GM23338 (cell line): Measurements from ENCODE around the gene MAP4. TPM values are rescaled to one million over a fixed set of nuclear protein-coding genes. Genes with fewer than 3 reads are reported as not detected.

ENCODE experiments used
- ATAC-seq: fragments of 200-7000 bp; cut with Tn5 transposase; 3 replicates; pipeline ENCODE4 v1.9.1; 2020
- DNase-seq: peaks from one replicate; pipeline ENCODE4 v3.0.0-alpha.2; 2015; ENCODE audit warnings: low spot score
- H2AFZ ChIP-seq: fragments of 200-600 bp; sonication (generic); 2 replicates; pipeline ENCODE4 v1.8.0; 2016; ENCODE audit warnings: antibody characterized with exemption, mild to moderate bottlenecking, moderate library complexity
- H3F3A ChIP-seq: fragments of 200-600 bp; sonication (generic); replicated peaks from 2 replicates; pipeline ENCODE4 v1.8.0; 2017; ENCODE audit warnings: antibody characterized with exemption, mixed run types, low read depth
- H3K27ac ChIP-seq: fragments of 200-600 bp; sonication (generic); 2 replicates; pipeline ENCODE4 v1.6.1; 2016; ENCODE audit warnings: low read depth
- H3K27me3 ChIP-seq: fragments of 200-600 bp; sonication (generic); 2 replicates; pipeline ENCODE4 v1.8.0; 2016; ENCODE audit warnings: mild to moderate bottlenecking, mixed run types, moderate library complexity; ENCODE audit not compliant: insufficient read depth
- H3K36me3 ChIP-seq: fragments of 200-600 bp; sonication (generic); 2 replicates; pipeline ENCODE4 v1.8.0; 2016; ENCODE audit warnings: mild to moderate bottlenecking; ENCODE audit not compliant: insufficient read depth
- H3K4me1 ChIP-seq: fragments of 200-600 bp; sonication (generic); 2 replicates; pipeline ENCODE4 v1.8.0; 2016; ENCODE audit warnings: mild to moderate bottlenecking, moderate library complexity; ENCODE audit not compliant: insufficient read depth
- H3K4me2 ChIP-seq: fragments of 200-600 bp; sonication (generic); 2 replicates; pipeline ENCODE4 v1.7.1; 2017; ENCODE audit warnings: mixed run types
- H3K4me3 ChIP-seq: fragments of 200-600 bp; sonication (generic); 2 replicates; pipeline ENCODE4 v1.6.1; 2016; ENCODE audit warnings: mixed run types
- H3K79me2 ChIP-seq: fragments of 200-600 bp; sonication (generic); replicated peaks from 2 replicates; pipeline ENCODE4 v1.8.0; 2017; ENCODE audit warnings: mild to moderate bottlenecking; ENCODE audit not compliant: insufficient read depth
- H3K9me2 ChIP-seq: fragments of 200-600 bp; sonication (generic); 2 replicates; pipeline ENCODE4 v1.8.0; 2017; ENCODE audit not compliant: insufficient read depth
- H4K20me1 ChIP-seq: fragments of 200-600 bp; sonication (generic); replicated peaks from 2 replicates; pipeline ENCODE4 v1.8.0; 2017; ENCODE audit warnings: mild to moderate bottlenecking; ENCODE audit not compliant: insufficient read depth
- H3K27ac Mint-ChIP-seq: 2 replicates; pipeline ENCODE4 v1.8.0; 2020; ENCODE audit warnings: inconsistent platforms, mild to moderate bottlenecking, moderate library complexity, mixed read lengths
- H3K27me3 Mint-ChIP-seq: 3 replicates; pipeline ENCODE4 v1.8.0; 2022; ENCODE audit warnings: low read depth, mild to moderate bottlenecking, moderate library complexity, mixed read lengths, inconsistent platforms; ENCODE audit not compliant: insufficient read depth, poor library complexity
- H3K36me3 Mint-ChIP-seq: 3 replicates; pipeline ENCODE4 v1.8.0; 2021; ENCODE audit warnings: low read depth, mild to moderate bottlenecking, inconsistent platforms, moderate library complexity, mixed read lengths
- H3K4me1 Mint-ChIP-seq: 3 replicates; pipeline ENCODE4 v1.8.0; 2020; ENCODE audit warnings: mild to moderate bottlenecking, inconsistent platforms, mixed read lengths
- H3K4me3 Mint-ChIP-seq: 3 replicates; pipeline ENCODE4 v1.8.0; 2021; ENCODE audit warnings: moderate library complexity, mild to moderate bottlenecking, inconsistent platforms, mixed read lengths
- H3K9me3 Mint-ChIP-seq: 3 replicates; pipeline ENCODE4 v1.8.0; 2020; ENCODE audit warnings: moderate library complexity, mild to moderate bottlenecking, inconsistent platforms, mixed read lengths
- CREB1 ChIP-seq: fragments of 250-450 bp; sonication (Bioruptor Pico); IDR thresholded peaks from 2 replicates; pipeline ENCODE4 v1.5.0; 2020; ENCODE audit warnings: low read depth, mild to moderate bottlenecking, moderate library complexity
- EZH2phosphoT487 ChIP-seq: fragments of 200-600 bp; sonication (generic); IDR thresholded peaks from one replicate; pipeline ENCODE4 v1.8.1; 2018; ENCODE audit warnings: antibody characterized with exemption; ENCODE audit not compliant: unreplicated experiment
- JUNB ChIP-seq: IDR thresholded peaks from one replicate; pipeline ENCODE4 v1.6.1; 2016; ENCODE audit warnings: antibody characterized with exemption; ENCODE audit not compliant: unreplicated experiment
- STAT1 ChIP-seq: IDR thresholded peaks from one replicate; pipeline ENCODE4 v1.6.1; 2016; ENCODE audit warnings: antibody characterized with exemption; ENCODE audit not compliant: unreplicated experiment
- ZNF114 ChIP-seq: fragments of 250-450 bp; sonication (Bioruptor Pico); IDR thresholded peaks from 2 replicates; pipeline ENCODE4 v1.5.0; 2020; ENCODE audit warnings: mild to moderate bottlenecking, moderate library complexity
- polyA plus RNA-seq: library from polyadenylated mRNA; unstranded; fragments of >200 nt; fragmentation: Nextera tagmentation; extraction: Ambion mirVana; gene quantifications from 2 replicates; pipeline ENCODE4 v1.2.1, GENCODE V29; 2016
- total RNA-seq: library from RNA; depleted of rRNA; stranded (reverse); fragments of >200 nt; shearing (Covaris generic); gene quantifications from 2 replicates; pipeline ENCODE4 v1.2.3, GENCODE V29; 2014
- TF ChIP-seq, protein P1 (sequence below), 2 experiments: fragments of 200-600 bp in 1 of 2; sonication (generic) in 1 of 2; conservative IDR thresholded peaks; 2 replicates each; pipeline versions ENCODE4 v1.5.1 to v1.6.1; 2016 to 2017; ENCODE audit warnings: antibody characterized with exemption in 2 of 2, low read depth in 2 of 2, mild to moderate bottlenecking in 2 of 2, moderate library complexity in 1 of 2
- TF ChIP-seq, protein P2 (sequence below): IDR thresholded peaks from 2 replicates; pipeline ENCODE4 v1.6.1; 2016; ENCODE audit warnings: antibody characterized with exemption
- TF ChIP-seq, protein P3 (sequence below): fragments of 250-450 bp; sonication (Bioruptor Pico); IDR thresholded peaks from 2 replicates; pipeline ENCODE4 v1.5.0; 2020; ENCODE audit warnings: mild to moderate bottlenecking, moderate library complexity

Gene MAP4
- total and polyA plus RNA-seq, 2 experiments from 2014 or later = 103 to 113 TPM

DNA sequence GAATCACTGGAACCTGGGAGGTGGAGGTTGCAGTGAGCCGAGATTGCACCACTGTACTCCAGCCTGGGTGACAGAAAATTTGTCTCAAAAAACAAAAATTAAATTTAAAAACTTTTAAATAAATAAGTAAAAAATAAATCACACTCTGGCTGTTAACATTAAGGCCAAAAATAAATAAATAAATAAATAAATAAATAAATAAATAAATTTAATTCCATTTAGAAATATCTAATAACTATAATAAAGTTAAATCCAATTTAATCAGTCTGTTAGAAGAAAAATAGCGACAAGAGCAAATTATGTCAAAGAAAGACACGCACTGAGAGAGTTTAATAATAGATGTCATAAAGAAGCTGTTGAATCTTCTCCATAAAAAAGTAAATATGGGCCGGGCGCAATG, 13.4 kb downstream of the MAP4 start (continued):
- TF ChIP-seq CREB1 (CRISPR knock-in tag) = no peak
- no peak for TF ChIP-seq STAT1
- TF ChIP-seq, protein P1, sequence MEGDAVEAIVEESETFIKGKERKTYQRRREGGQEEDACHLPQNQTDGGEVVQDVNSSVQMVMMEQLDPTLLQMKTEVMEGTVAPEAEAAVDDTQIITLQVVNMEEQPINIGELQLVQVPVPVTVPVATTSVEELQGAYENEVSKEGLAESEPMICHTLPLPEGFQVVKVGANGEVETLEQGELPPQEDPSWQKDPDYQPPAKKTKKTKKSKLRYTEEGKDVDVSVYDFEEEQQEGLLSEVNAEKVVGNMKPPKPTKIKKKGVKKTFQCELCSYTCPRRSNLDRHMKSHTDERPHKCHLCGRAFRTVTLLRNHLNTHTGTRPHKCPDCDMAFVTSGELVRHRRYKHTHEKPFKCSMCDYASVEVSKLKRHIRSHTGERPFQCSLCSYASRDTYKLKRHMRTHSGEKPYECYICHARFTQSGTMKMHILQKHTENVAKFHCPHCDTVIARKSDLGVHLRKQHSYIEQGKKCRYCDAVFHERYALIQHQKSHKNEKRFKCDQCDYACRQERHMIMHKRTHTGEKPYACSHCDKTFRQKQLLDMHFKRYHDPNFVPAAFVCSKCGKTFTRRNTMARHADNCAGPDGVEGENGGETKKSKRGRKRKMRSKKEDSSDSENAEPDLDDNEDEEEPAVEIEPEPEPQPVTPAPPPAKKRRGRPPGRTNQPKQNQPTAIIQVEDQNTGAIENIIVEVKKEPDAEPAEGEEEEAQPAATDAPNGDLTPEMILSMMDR (conservative IDR thresholded peaks at IDR 0.05; ENCODE audit: low read depth in 2 of 2) = no peak

DNA sequence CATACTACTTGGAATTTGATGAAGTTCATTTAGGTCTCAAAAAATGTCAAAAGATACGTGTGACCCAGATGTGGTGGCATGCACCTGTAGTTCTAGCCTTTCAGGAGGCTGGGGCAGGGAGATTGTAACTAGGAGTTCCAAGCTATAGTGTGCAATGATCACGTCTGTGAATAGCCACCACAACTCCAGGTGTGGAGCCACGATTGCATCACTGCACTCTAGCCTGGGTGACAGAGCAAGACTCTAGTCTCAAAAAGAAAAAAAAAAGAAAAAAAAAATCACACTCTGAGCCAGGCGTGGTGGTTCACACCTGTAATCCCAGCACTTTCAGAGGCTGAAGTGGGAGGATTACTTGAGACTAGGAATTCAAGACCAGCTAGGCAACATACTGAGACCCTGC, 14.2 kb downstream of the MAP4 start:
- no peak for ATAC-seq
- Histone ChIP-seq H2AFZ (no peak overlapping the region), H3K4me1 (peaks cover 12% of the 10 kb centered on the region), H3K4me3 (no peak overlapping the region), H3K27me3 (no peaks in the 10 kb centered on the region), H3K36me3 (no peaks in the 10 kb centered on the region), H3K79me2 (peaks cover 79% of the 10 kb centered on the region), H3K9me2 (no peaks in the 10 kb centered on the region), H4K20me1 (peaks cover 30% of the 10 kb centered on the region; the same call in 1 of the 2 replicates), H3F3A (no peaks in the 10 kb centered on the region), H3K4me2 (no peak overlapping the region), H3K27ac (no peak overlapping the region)
- H3K4me3 Mint-ChIP-seq = no peak overlapping the region
- TF ChIP-seq JUNB = no peak
- TF ChIP-seq, protein P2, sequence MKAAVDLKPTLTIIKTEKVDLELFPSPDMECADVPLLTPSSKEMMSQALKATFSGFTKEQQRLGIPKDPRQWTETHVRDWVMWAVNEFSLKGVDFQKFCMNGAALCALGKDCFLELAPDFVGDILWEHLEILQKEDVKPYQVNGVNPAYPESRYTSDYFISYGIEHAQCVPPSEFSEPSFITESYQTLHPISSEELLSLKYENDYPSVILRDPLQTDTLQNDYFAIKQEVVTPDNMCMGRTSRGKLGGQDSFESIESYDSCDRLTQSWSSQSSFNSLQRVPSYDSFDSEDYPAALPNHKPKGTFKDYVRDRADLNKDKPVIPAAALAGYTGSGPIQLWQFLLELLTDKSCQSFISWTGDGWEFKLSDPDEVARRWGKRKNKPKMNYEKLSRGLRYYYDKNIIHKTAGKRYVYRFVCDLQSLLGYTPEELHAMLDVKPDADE = no peak
- TF ChIP-seq STAT1 = no peak
- TF ChIP-seq CREB1 (CRISPR knock-in tag) = no peak
- peaks cover 16% of the 10 kb centered on the region for H3K4me1 Mint-ChIP-seq
- H3K36me3 Mint-ChIP-seq = peaks cover 3% of the 10 kb centered on the region; the same call in 1 of the 3 replicates
- no peak for DNase-seq
- H3K27ac Mint-ChIP-seq = no peak overlapping the region
- no peaks in the 10 kb centered on the region for H3K27me3 Mint-ChIP-seq
- no peaks in the 10 kb centered on the region for H3K9me3 Mint-ChIP-seq

DNA sequence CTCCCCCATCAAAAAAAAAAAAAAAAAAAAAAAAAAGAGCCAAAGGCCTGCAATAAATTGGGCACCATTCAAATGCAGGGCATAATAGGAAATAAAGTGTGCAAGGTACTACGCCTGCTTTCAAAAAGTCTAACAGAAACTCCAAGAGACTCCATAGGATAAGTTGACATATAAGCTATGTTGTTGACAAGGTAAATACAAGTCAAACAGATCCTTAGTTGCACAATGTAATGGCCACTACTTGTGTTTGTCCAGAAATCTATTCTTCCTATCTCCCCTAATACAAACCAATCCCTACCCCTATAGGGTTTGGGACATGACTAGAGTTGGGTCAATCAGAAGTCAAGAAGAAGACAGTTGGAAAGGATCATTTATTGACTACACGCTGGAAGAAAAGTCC, 16.0 kb downstream of the MAP4 start:
- Histone ChIP-seq H2AFZ (no peak overlapping the region), H3K4me2 (no peak overlapping the region), H3K9me2 (no peaks in the 10 kb centered on the region), H3K4me1 (peaks cover 12% of the 10 kb centered on the region; the same call in 1 of the 2 replicates), H3K27ac (peak overlapping the region; percentile 33; the same call in 1 of the 2 replicates), H3K27me3 (no peaks in the 10 kb centered on the region), H3K36me3 (no peaks in the 10 kb centered on the region), H3K79me2 (peaks cover 83% of the 10 kb centered on the region), H3F3A (no peaks in the 10 kb centered on the region), H3K4me3 (no peak overlapping the region), H4K20me1 (peaks cover 30% of the 10 kb centered on the region; the same call in 1 of the 2 replicates)
- Mint-ChIP-seq H3K27me3 (no peaks in the 10 kb centered on the region), H3K27ac (no peak overlapping the region), H3K4me3 (no peak overlapping the region), H3K4me1 (peaks cover 19% of the 10 kb centered on the region), H3K9me3 (no peaks in the 10 kb centered on the region), H3K36me3 (peaks cover 9% of the 10 kb centered on the region; the same call in 2 of the 3 replicates)
- ATAC-seq (no peak), DNase-seq (no peak)
- TF ChIP-seq EZH2phosphoT487 = no peak
- TF ChIP-seq CREB1 (CRISPR knock-in tag) = no peak
- TF ChIP-seq ZNF114 (CRISPR knock-in tag) = no peak
- no peak for TF ChIP-seq JUNB
- TF ChIP-seq, protein P3, sequence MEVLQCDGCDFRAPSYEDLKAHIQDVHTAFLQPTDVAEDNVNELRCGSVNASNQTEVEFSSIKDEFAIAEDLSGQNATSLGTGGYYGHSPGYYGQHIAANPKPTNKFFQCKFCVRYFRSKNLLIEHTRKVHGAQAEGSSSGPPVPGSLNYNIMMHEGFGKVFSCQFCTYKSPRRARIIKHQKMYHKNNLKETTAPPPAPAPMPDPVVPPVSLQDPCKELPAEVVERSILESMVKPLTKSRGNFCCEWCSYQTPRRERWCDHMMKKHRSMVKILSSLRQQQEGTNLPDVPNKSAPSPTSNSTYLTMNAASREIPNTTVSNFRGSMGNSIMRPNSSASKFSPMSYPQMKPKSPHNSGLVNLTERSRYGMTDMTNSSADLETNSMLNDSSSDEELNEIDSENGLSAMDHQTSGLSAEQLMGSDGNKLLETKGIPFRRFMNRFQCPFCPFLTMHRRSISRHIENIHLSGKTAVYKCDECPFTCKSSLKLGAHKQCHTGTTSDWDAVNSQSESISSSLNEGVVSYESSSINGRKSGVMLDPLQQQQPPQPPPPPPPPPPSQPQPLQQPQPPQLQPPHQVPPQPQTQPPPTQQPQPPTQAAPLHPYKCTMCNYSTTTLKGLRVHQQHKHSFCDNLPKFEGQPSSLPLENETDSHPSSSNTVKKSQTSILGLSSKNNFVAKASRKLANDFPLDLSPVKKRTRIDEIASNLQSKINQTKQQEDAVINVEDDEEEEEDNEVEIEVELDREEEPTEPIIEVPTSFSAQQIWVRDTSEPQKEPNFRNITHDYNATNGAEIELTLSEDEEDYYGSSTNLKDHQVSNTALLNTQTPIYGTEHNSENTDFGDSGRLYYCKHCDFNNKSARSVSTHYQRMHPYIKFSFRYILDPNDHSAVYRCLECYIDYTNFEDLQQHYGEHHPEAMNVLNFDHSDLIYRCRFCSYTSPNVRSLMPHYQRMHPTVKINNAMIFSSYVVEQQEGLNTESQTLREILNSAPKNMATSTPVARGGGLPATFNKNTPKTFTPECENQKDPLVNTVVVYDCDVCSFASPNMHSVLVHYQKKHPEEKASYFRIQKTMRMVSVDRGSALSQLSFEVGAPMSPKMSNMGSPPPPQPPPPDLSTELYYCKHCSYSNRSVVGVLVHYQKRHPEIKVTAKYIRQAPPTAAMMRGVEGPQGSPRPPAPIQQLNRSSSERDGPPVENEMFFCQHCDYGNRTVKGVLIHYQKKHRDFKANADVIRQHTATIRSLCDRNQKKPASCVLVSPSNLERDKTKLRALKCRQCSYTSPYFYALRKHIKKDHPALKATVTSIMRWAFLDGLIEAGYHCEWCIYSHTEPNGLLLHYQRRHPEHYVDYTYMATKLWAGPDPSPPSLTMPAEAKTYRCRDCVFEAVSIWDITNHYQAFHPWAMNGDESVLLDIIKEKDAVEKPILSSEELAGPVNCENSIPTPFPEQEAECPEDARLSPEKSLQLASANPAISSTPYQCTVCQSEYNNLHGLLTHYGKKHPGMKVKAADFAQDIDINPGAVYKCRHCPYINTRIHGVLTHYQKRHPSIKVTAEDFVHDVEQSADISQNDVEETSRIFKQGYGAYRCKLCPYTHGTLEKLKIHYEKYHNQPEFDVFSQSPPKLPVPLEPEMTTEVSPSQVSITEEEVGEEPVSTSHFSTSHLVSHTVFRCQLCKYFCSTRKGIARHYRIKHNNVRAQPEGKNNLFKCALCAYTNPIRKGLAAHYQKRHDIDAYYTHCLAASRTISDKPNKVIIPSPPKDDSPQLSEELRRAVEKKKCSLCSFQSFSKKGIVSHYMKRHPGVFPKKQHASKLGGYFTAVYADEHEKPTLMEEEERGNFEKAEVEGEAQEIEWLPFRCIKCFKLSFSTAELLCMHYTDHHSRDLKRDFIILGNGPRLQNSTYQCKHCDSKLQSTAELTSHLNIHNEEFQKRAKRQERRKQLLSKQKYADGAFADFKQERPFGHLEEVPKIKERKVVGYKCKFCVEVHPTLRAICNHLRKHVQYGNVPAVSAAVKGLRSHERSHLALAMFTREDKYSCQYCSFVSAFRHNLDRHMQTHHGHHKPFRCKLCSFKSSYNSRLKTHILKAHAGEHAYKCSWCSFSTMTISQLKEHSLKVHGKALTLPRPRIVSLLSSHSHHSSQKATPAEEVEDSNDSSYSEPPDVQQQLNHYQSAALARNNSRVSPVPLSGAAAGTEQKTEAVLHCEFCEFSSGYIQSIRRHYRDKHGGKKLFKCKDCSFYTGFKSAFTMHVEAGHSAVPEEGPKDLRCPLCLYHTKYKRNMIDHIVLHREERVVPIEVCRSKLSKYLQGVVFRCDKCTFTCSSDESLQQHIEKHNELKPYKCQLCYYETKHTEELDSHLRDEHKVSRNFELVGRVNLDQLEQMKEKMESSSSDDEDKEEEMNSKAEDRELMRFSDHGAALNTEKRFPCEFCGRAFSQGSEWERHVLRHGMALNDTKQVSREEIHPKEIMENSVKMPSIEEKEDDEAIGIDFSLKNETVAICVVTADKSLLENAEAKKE (CRISPR knock-in tag) = no peak
